ENCODE data around the gene C6orf47. TPM values are rescaled to one million over a fixed set of nuclear protein-coding genes. Genes with fewer than 3 reads are reported as not detected.

Gene C6orf47
- polyA plus RNA-seq, 1 of the 3 experiments (the other 2 are of a cell fraction): 10.3 TPM

DNA sequence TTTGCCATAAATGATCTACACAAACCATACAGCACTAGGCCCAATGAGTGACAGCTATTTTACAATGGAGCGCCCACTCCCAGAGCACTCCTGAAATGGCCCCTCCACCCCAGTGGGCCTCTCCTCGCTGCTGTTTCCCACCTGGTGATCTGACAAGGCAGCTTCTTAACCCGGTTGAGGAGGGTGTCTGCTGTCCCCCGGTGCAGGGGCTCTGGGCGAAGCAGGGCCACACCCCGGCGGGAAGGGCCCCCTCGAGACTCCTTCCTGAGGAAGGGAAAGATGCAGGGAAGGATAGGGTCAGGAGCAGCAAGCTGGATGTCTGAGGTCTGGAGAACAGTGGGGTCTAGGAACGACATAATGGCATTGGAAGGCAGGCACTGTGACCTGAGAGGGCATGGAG, 32.3 kb upstream of the C6orf47 start:
- no peak overlapping the region for H3K4me2 ChIP-seq
- no peak overlapping the region for H3K9ac ChIP-seq
- ChIA-PET POLR2A (no interaction called here), CTCF (interaction anchor here (1.0 to 4.5 kb wide), 4 partner anchors 8 to 137 kb away, joined by 3 to 29 read pairs (median 6); partner anchors contain the start of gene LY6G5C)
- H3K79me2 ChIP-seq (ENCODE audit: insufficient read depth): no peaks in the 10 kb centered on the region
- H3K9me3 ChIP-seq: no peaks in the 10 kb centered on the region
- TF ChIP-seq SIN3A (IDR thresholded peaks at IDR 0.05; ENCODE audit: borderline replicate concordance, low read depth, low read length) (no peak), RCOR1 (IDR thresholded peaks at IDR 0.05; ENCODE audit: low read length) (no peak), TAF1 (IDR thresholded peaks at IDR 0.05; ENCODE audit: borderline replicate concordance, low read depth, low read length) (no peak), POLR2AphosphoS5 (IDR thresholded peaks at IDR 0.05; ENCODE audit: low read depth, low read length) (no peak), RAD21 (IDR thresholded peaks at IDR 0.05; ENCODE audit: low read length) (no peak), CHD2 (IDR thresholded peaks at IDR 0.05; ENCODE audit: low read length, partially characterized antibody) (no peak), FOSL2 (IDR thresholded peaks at IDR 0.05; ENCODE audit: borderline replicate concordance, low read depth) (no peak), GATA2 (CRISPR knock-in tag; IDR thresholded peaks at IDR 0.05) (no peak), NRF1 (IDR thresholded peaks at IDR 0.05; ENCODE audit: low read depth, low read length) (no peak), GABPA (IDR thresholded peaks at IDR 0.05; ENCODE audit: low read depth) (no peak), MEF2A (IDR thresholded peaks at IDR 0.05; ENCODE audit: borderline replicate concordance, low read depth) (no peak)
- TF ChIP-seq, protein P1, sequence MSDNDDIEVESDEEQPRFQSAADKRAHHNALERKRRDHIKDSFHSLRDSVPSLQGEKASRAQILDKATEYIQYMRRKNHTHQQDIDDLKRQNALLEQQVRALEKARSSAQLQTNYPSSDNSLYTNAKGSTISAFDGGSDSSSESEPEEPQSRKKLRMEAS (IDR thresholded peaks at IDR 0.05; ENCODE audit: low read depth): no peak
- TF ChIP-seq, protein P2, sequence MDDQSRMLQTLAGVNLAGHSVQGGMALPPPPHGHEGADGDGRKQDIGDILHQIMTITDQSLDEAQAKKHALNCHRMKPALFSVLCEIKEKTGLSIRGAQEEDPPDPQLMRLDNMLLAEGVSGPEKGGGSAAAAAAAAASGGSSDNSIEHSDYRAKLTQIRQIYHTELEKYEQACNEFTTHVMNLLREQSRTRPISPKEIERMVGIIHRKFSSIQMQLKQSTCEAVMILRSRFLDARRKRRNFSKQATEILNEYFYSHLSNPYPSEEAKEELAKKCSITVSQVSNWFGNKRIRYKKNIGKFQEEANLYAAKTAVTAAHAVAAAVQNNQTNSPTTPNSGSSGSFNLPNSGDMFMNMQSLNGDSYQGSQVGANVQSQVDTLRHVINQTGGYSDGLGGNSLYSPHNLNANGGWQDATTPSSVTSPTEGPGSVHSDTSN (IDR thresholded peaks at IDR 0.05): no peak
- TF ChIP-seq, protein P3, sequence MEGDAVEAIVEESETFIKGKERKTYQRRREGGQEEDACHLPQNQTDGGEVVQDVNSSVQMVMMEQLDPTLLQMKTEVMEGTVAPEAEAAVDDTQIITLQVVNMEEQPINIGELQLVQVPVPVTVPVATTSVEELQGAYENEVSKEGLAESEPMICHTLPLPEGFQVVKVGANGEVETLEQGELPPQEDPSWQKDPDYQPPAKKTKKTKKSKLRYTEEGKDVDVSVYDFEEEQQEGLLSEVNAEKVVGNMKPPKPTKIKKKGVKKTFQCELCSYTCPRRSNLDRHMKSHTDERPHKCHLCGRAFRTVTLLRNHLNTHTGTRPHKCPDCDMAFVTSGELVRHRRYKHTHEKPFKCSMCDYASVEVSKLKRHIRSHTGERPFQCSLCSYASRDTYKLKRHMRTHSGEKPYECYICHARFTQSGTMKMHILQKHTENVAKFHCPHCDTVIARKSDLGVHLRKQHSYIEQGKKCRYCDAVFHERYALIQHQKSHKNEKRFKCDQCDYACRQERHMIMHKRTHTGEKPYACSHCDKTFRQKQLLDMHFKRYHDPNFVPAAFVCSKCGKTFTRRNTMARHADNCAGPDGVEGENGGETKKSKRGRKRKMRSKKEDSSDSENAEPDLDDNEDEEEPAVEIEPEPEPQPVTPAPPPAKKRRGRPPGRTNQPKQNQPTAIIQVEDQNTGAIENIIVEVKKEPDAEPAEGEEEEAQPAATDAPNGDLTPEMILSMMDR (IDR thresholded peaks at IDR 0.05): no peak
- TF ChIP-seq, protein P4, sequence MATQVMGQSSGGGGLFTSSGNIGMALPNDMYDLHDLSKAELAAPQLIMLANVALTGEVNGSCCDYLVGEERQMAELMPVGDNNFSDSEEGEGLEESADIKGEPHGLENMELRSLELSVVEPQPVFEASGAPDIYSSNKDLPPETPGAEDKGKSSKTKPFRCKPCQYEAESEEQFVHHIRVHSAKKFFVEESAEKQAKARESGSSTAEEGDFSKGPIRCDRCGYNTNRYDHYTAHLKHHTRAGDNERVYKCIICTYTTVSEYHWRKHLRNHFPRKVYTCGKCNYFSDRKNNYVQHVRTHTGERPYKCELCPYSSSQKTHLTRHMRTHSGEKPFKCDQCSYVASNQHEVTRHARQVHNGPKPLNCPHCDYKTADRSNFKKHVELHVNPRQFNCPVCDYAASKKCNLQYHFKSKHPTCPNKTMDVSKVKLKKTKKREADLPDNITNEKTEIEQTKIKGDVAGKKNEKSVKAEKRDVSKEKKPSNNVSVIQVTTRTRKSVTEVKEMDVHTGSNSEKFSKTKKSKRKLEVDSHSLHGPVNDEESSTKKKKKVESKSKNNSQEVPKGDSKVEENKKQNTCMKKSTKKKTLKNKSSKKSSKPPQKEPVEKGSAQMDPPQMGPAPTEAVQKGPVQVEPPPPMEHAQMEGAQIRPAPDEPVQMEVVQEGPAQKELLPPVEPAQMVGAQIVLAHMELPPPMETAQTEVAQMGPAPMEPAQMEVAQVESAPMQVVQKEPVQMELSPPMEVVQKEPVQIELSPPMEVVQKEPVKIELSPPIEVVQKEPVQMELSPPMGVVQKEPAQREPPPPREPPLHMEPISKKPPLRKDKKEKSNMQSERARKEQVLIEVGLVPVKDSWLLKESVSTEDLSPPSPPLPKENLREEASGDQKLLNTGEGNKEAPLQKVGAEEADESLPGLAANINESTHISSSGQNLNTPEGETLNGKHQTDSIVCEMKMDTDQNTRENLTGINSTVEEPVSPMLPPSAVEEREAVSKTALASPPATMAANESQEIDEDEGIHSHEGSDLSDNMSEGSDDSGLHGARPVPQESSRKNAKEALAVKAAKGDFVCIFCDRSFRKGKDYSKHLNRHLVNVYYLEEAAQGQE (IDR thresholded peaks at IDR 0.05; ENCODE audit: low read depth, low read length): no peak
- no peak overlapping the region for H3K4me3 ChIP-seq (ENCODE audit: low read depth in 2 of 2, low read length in 1 of 2)
- H3K36me3 ChIP-seq (replicated peaks in 1 of 2; ENCODE audit: control insufficient read depth in 1 of 2, insufficient read depth in 2 of 2, low read length in 1 of 2): peaks cover 24 to 49% of the 10 kb centered on the region in 2 experiments
- no peak overlapping the region for H2AFZ ChIP-seq (ENCODE audit: low read depth)
- no peak for DNase-seq
- H3K4me1 ChIP-seq (ENCODE audit: control insufficient read depth in 1 of 2, insufficient read depth in 2 of 2, low read depth in 1 of 2, low read length in 1 of 2): no peaks in the 10 kb centered on the region
- no peaks in the 10 kb centered on the region for H3F3A ChIP-seq (replicated peaks; ENCODE audit: insufficient read depth)
- 95% methylated on average over 9 of the region's 9 CpGs for WGBS (ENCODE audit: low lambda C conversion rate)
- H4K20me1 ChIP-seq (ENCODE audit: insufficient read depth): no peaks in the 10 kb centered on the region
- H3K27ac ChIP-seq (ENCODE audit: low read depth in 2 of 2, low read length in 1 of 2): no peak overlapping the region
- no peaks in the 10 kb centered on the region for H3K27me3 ChIP-seq (ENCODE audit: insufficient read depth)
- H3K9me2 ChIP-seq: no peaks in the 10 kb centered on the region
